ENCODE data around the gene GBP6. TPM values are rescaled to one million over a fixed set of nuclear protein-coding genes. Genes with fewer than 3 reads are reported as not detected.
A peak's percentile ranks its signal among the peaks of the same experiment; 100 is the strongest.
"Not testable (repeated sequence)": the region's sequence is repeated elsewhere in the genome, so short reads cannot be mapped to it uniquely, and the experiment has no call there.

The GBP6 gene
- under 1 TPM; 0.28 to 0.58 TPM for total RNA-seq

GRCh38 chr1:89363638-89364536 lies at the start of gene GBP6:
TSS of gene GBP6 (plus strand) at chr1:89364059. CDS start at chr1:89368552, 4,493 bp downstream.
- Mint-ChIP-seq H3K36me3 (ENCODE audit: low read depth) (no peaks in the 10 kb centered on the region), H3K27ac (peak within 1 kb of the TSS; percentile 74), H3K9me3 (no peaks in the 10 kb centered on the region), H3K27me3 (no peaks in the 10 kb centered on the region), H3K4me1 (peaks cover 13% of the 10 kb centered on the region), H3K4me3 (peak within 1 kb of the TSS; percentile 71)
- peak; percentile 90 for ATAC-seq (replicated peaks)

GRCh38 chr1:89322402-89322801 lies 41.5 kb upstream of the GBP6 start:
- H3K4me3 Mint-ChIP-seq: no peak overlapping the region
- H3K4me1 Mint-ChIP-seq: peaks cover 3% of the 10 kb centered on the region
- peaks cover 18% of the 10 kb centered on the region for H3K9me3 Mint-ChIP-seq
- H3K27ac Mint-ChIP-seq: no peak overlapping the region
- H3K27me3 Mint-ChIP-seq: no peaks in the 10 kb centered on the region
- no peaks in the 10 kb centered on the region for H3K36me3 Mint-ChIP-seq (ENCODE audit: low read depth)
- ATAC-seq (replicated peaks): no peak

DNA sequence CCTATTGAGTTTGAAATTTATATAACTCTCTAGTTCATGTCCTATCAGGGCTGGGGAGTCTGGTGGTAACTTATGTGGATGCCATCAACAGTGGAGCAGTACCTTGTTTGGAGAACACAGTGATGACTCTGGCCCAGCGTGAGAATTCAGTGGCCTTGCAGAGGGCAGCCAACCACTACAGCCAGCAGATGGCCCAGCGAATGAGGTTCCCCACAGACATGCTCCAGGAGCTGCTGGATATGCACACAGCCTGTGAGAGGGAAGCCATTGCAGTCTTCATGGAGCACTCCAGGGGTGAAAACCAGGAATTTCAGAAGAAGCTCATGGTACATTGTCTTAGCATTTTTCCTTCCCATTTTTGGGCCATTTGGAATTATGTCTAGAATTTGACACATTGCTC lies 32.0 kb upstream of the GBP6 start:
- Mint-ChIP-seq H3K27me3 (no peaks in the 10 kb centered on the region), H3K27ac (no peak overlapping the region), H3K4me3 (no peak overlapping the region), H3K4me1 (no peaks in the 10 kb centered on the region), H3K9me3 (peaks cover 4% of the 10 kb centered on the region), H3K36me3 (ENCODE audit: low read depth) (no peaks in the 10 kb centered on the region)
- ATAC-seq (replicated peaks): no peak

DNA sequence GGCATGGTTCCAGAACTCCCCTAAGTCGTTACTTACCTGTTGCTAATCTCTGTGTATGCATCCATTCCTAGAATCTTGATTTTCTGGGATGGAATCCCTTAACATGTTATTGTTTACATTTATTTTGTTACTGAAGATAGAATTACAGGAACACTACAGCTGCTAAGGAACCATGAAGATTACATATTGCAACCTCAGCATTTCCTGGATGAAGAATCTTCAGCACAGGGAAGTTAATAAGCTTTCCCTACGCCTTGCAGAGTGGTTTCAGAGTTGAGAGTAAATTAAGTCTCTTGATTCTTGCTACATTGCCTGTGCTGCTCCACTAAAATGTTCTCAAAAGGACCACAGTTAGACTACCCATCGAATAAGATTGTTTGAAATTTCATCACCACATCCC lies 31.4 kb upstream of the GBP6 start:
- no peaks in the 10 kb centered on the region for H3K27me3 Mint-ChIP-seq
- no peak overlapping the region for H3K27ac Mint-ChIP-seq
- H3K4me3 Mint-ChIP-seq: no peak overlapping the region
- no peak for ATAC-seq (replicated peaks)
- H3K36me3 Mint-ChIP-seq (ENCODE audit: low read depth): no peaks in the 10 kb centered on the region
- no peaks in the 10 kb centered on the region for H3K4me1 Mint-ChIP-seq
- peaks cover 4% of the 10 kb centered on the region for H3K9me3 Mint-ChIP-seq

- Mint-ChIP-seq H3K9me3 (peaks cover 4% of the 10 kb centered on the region), H3K36me3 (ENCODE audit: low read depth) (no peaks in the 10 kb centered on the region), H3K4me3 (no peak overlapping the region), H3K4me1 (no peaks in the 10 kb centered on the region), H3K27me3 (no peaks in the 10 kb centered on the region), H3K27ac (no peak overlapping the region)
- no peak for ATAC-seq (replicated peaks)
These were observed 28.4 kb upstream of the GBP6 start for GRCh38 chr1:89335486-89335885.

- Mint-ChIP-seq H3K4me3 (no peak overlapping the region), H3K4me1 (no peaks in the 10 kb centered on the region), H3K36me3 (ENCODE audit: low read depth) (no peaks in the 10 kb centered on the region), H3K9me3 (no peaks in the 10 kb centered on the region), H3K27ac (no peak overlapping the region), H3K27me3 (no peaks in the 10 kb centered on the region)
- ATAC-seq (replicated peaks): no peak
These were observed 26.0 kb upstream of the GBP6 start for GRCh38 chr1:89337903-89338302.

GRCh38 chr1:89339039-89339438 lies 24.8 kb upstream of the GBP6 start:
- Mint-ChIP-seq H3K27ac (no peak overlapping the region), H3K36me3 (ENCODE audit: low read depth) (no peaks in the 10 kb centered on the region), H3K27me3 (no peaks in the 10 kb centered on the region), H3K4me3 (no peak overlapping the region), H3K4me1 (no peaks in the 10 kb centered on the region), H3K9me3 (no peaks in the 10 kb centered on the region)
- no peak for ATAC-seq (replicated peaks)

DNA sequence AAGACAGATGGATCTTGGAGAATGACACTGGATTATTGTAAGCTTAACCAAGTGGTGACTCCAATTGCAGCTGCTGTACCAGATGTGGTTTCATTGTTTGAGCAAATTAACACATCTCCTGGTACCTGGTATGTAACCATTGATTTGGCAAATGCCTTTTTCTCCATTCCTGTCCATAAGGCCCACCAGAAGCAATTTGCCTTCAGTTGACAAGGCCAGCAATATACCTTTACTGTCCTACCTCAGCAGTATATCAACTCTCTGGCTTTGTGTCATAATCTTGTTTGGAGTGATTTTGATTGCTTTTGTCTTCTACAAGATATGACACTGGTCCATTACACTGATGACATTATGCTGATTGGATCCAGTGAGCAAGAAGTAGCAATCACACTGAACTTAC lies 18.4 kb upstream of the GBP6 start:
- not testable (repeated sequence) for H3K36me3 Mint-ChIP-seq (ENCODE audit: low read depth); ATAC-seq (replicated peaks); H3K4me1 Mint-ChIP-seq; H3K9me3 Mint-ChIP-seq; H3K4me3 Mint-ChIP-seq; H3K27ac Mint-ChIP-seq; H3K27me3 Mint-ChIP-seq

GRCh38 chr1:89347296-89347695 lies 16.6 kb upstream of the GBP6 start:
- Mint-ChIP-seq H3K4me1 (no peaks in the 10 kb centered on the region), H3K27me3 (no peaks in the 10 kb centered on the region), H3K27ac (no peak overlapping the region), H3K9me3 (no peaks in the 10 kb centered on the region), H3K36me3 (ENCODE audit: low read depth) (no peaks in the 10 kb centered on the region), H3K4me3 (no peak overlapping the region)
- ATAC-seq (replicated peaks): no peak

DNA sequence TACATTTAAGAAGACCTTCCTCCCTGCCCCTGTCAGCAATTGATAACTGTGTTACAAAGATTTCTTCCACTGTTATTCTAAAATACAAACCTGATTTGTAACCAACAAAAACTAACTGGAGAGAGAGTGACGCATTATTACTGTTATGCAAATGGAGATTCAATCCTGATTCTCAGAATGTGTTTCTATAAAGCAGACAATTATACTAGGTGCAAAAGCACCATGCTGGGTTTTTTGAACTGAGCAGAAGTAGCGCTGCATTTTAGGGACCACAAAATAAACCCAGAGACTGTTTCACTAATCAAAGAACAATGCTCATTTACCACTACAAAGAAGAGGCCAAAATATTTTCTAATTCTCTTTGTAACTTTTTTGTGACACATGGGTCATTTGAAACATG lies 13.6 kb upstream of the GBP6 start:
- no peaks in the 10 kb centered on the region for H3K27me3 Mint-ChIP-seq
- ATAC-seq (replicated peaks): peak; percentile 64
- H3K4me1 Mint-ChIP-seq: no peaks in the 10 kb centered on the region
- no peak overlapping the region for H3K27ac Mint-ChIP-seq
- no peaks in the 10 kb centered on the region for H3K36me3 Mint-ChIP-seq (ENCODE audit: low read depth)
- H3K4me3 Mint-ChIP-seq: no peak overlapping the region
- H3K9me3 Mint-ChIP-seq: no peaks in the 10 kb centered on the region

GRCh38 chr1:89351597-89352311 lies 12.1 kb upstream of the GBP6 start:
- Mint-ChIP-seq H3K27ac (no peak overlapping the region), H3K27me3 (no peaks in the 10 kb centered on the region), H3K9me3 (no peaks in the 10 kb centered on the region), H3K4me3 (no peak overlapping the region), H3K4me1 (no peaks in the 10 kb centered on the region), H3K36me3 (ENCODE audit: low read depth) (no peaks in the 10 kb centered on the region)
- ATAC-seq (replicated peaks): peak; percentile 71

DNA sequence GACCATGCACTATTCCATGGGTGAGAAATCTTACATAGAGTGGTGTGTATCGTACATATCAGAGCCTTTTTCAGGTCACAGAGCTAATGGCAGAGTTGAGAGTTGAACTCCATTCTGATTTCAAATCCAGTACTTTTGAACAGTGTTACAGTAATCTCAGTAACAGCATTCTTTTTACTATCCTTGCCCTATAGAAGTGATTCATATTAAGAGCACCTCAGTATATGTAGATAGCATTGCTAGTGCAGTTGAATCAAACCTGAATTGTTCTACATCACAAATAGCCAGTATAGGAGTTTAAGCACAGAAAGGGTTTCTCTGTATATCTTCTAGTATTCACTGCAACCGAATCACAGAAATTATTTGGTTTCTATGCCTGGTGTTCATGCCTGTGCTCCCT lies 11.4 kb upstream of the GBP6 start:
- no peaks in the 10 kb centered on the region for H3K27me3 Mint-ChIP-seq
- no peaks in the 10 kb centered on the region for H3K9me3 Mint-ChIP-seq
- H3K27ac Mint-ChIP-seq: no peak overlapping the region
- ATAC-seq (replicated peaks): peak; percentile 52
- H3K4me1 Mint-ChIP-seq: peaks cover 5% of the 10 kb centered on the region
- no peak overlapping the region for H3K4me3 Mint-ChIP-seq
- no peaks in the 10 kb centered on the region for H3K36me3 Mint-ChIP-seq (ENCODE audit: low read depth)

GRCh38 chr1:89354205-89354604 lies 9.7 kb upstream of the GBP6 start:
- no peaks in the 10 kb centered on the region for H3K27me3 Mint-ChIP-seq
- H3K27ac Mint-ChIP-seq: no peak overlapping the region
- H3K4me3 Mint-ChIP-seq: no peak overlapping the region
- H3K9me3 Mint-ChIP-seq: no peaks in the 10 kb centered on the region
- peaks cover 15% of the 10 kb centered on the region for H3K4me1 Mint-ChIP-seq
- ATAC-seq (replicated peaks): no peak
- no peaks in the 10 kb centered on the region for H3K36me3 Mint-ChIP-seq (ENCODE audit: low read depth)

DNA sequence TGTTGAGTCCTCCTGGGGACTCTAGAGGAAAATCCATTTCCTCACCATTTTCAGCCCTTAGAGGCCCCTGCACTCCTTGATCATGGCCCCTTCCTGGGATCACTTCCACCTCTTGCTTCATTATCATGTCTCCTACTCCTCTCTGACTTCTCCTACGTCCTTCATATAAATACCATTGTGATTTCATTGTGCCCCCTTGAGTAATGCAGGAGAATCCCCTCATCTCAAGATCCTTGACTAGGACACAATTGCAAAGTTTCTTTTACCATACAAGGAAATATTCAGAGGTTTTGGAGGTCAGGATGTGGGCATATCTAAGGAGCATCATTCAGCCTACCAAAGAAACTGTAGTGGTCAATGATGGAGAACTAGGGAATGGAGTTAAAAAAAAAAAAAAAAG lies 8.8 kb upstream of the GBP6 start:
- no peak for ATAC-seq (replicated peaks)
- no peaks in the 10 kb centered on the region for H3K9me3 Mint-ChIP-seq

More for the DNA sequence above, 8.8 kb upstream of the GBP6 start:
- H3K4me1 Mint-ChIP-seq: peaks cover 15% of the 10 kb centered on the region
- H3K4me3 Mint-ChIP-seq: no peak overlapping the region
- H3K27me3 Mint-ChIP-seq: no peaks in the 10 kb centered on the region
- H3K27ac Mint-ChIP-seq: no peak overlapping the region
- H3K36me3 Mint-ChIP-seq (ENCODE audit: low read depth): no peaks in the 10 kb centered on the region

Measured in activated T-helper 17 cell treated with anti-CD3 and anti-CD28 coated beads, Interleukin-2, amount 50 U/mL, for 72 hours (primary cell).